ENCODE results near the gene SERPINE1. TPM values are rescaled to one million over a fixed set of nuclear protein-coding genes. Genes with fewer than 3 reads are reported as not detected.

The SERPINE1 gene
- total and polyA plus RNA-seq, 3 experiments from 2014 or later: 0.31 to 0.44 TPM; not detected in 1

DNA sequence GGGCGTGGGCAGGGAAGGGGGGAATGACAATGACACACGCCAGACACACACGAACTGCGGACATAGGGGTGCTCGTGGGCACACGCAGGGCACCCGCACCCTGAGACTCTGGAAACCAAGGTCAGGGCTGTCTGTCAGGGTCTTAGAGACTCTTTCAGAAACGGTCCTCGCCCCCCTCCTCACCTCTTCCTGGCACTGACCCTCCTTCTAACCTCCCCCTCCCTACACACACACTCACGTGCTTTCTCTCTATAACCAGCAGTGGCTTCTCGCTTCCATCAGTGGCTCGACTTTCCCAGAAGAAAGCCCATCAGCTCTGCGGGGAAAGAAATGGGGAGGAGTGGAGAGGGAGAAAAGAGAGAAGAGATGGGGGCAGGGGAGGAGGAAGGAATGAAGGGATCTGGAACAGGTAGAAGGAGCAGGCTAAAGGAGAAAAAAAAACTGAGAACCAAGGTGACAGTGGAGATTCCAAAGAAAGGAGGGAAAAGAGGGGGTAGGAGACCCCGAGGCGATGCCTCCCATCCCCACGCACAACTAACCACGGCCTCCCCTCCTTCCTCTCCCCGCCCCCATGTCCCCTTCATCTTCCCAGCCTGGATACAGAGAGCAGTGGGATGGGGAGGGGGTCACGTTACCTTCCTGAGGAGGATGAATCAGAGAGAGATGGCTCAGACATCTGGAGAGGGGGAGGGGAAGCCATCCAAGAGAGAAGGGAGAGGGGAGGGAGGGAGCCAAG lies 40.2 kb downstream of the SERPINE1 start:
- ChIA-PET POLR2A (no interaction called here), CTCF (no interaction called here)
- peak overlapping the region in 4 of 8 donors; percentile 11 to 71 (median 40) for H3K27ac Mint-ChIP-seq
- H3K27me3 ChIP-seq (ENCODE audit: insufficient read depth, low read length, poor library complexity, severe bottlenecking): peaks cover 82% of the 10 kb centered on the region
- H3K36me3 Mint-ChIP-seq: no peaks in the 10 kb centered on the region
- peaks cover 73 to 74% of the 10 kb centered on the region in 2 donors for H3K27me3 Mint-ChIP-seq
- peaks cover 59% of the 10 kb centered on the region for H3K4me1 ChIP-seq (ENCODE audit: insufficient read depth, low read length)
- no peak overlapping the region for H3K27ac ChIP-seq (ENCODE audit: low read depth, low read length)
- H3K36me3 ChIP-seq (ENCODE audit: insufficient read depth, low read length): no peaks in the 10 kb centered on the region
- no peak overlapping the region for H3K4me3 ChIP-seq (ENCODE audit: low read length)
- no peaks in the 10 kb centered on the region for H3K9me3 ChIP-seq (ENCODE audit: low read length)
- DNase-seq: no peak
- peaks cover 0 to 4% (median 0%) of the 10 kb centered on the region in 5 donors for H3K9me3 Mint-ChIP-seq
- H3K4me3 Mint-ChIP-seq: peak overlapping the region in 3 of 7 donors; percentile 10 to 80 (median 79)
- H3K4me1 Mint-ChIP-seq: peaks cover 47 to 77% (median 57%) of the 10 kb centered on the region in 3 donors

DNA sequence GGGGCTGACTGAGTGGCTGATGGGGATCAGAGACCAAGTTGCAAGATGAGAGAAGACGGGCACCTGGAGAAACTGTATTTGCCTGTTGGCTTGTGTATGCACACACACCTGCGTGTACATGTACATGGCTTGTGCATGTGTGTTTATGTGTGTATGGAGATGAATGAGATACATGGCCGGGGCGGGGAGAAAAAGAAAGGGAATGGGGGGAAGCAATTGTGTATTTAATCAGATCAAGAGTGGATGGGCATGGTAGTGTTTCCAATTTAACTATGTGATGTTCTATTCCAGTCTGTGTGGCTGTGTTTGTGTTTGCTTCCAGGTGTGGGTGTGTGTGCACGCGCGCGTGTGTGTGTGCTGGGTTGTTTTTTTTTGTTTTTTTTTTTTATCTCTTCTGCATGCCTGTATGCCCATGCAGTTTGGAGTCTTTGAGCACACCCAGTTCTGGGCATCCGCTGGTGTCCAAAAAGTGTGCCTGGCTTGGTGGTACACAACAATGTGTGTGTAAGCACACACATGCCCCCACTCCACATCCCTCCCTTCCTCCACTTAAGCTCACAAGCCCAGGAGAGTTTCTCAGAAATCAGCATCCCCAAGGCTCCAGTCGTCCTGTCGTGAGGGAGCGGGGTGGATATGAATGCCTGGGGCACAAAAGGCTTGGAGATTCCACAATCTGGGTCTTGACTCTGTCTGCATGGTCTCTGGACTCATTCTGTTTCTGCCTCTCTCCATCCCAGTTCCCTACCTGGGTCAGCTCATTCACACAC lies 40.9 kb downstream of the SERPINE1 start:
- Histone ChIP-seq H3K36me3 (ENCODE audit: insufficient read depth, low read length) (no peaks in the 10 kb centered on the region), H3K9me3 (ENCODE audit: low read length) (no peaks in the 10 kb centered on the region), H3K4me1 (ENCODE audit: insufficient read depth, low read length) (peaks cover 60% of the 10 kb centered on the region), H3K27ac (ENCODE audit: low read depth, low read length) (no peak overlapping the region), H3K4me3 (ENCODE audit: low read length) (no peak overlapping the region), H3K27me3 (ENCODE audit: insufficient read depth, low read length, poor library complexity, severe bottlenecking) (peaks cover 83% of the 10 kb centered on the region)
- peaks cover 0 to 4% (median 0%) of the 10 kb centered on the region in 5 donors for H3K9me3 Mint-ChIP-seq
- peaks cover 72 to 74% of the 10 kb centered on the region in 2 donors for H3K27me3 Mint-ChIP-seq
- no peaks in the 10 kb centered on the region for H3K36me3 Mint-ChIP-seq
- ChIA-PET CTCF (interaction anchor here (1.0 to 1.3 kb wide), 3 partner anchors 24 to 100 kb away, joined by 3 to 9 read pairs (median 4); no protein-coding TSS in a partner anchor), POLR2A (no interaction called here)
- peaks cover 45 to 76% (median 53%) of the 10 kb centered on the region in 3 donors for H3K4me1 Mint-ChIP-seq
- peak overlapping the region in 1 of 7 donors; percentile 79 for H3K4me3 Mint-ChIP-seq
- H3K27ac Mint-ChIP-seq: peak overlapping the region in 3 of 8 donors; percentile 9 to 71 (median 11)
- no peak for DNase-seq

- peaks cover 76 to 79% of the 10 kb centered on the region in 2 donors for H3K27me3 Mint-ChIP-seq
- peaks cover 67% of the 10 kb centered on the region for H3K4me1 ChIP-seq (ENCODE audit: insufficient read depth, low read length)
- peak overlapping the region in 2 of 7 donors; percentile 37 to 79 for H3K4me3 Mint-ChIP-seq
- H3K27ac Mint-ChIP-seq: peak overlapping the region in 1 of 8 donors; percentile 71
- H3K36me3 Mint-ChIP-seq: no peaks in the 10 kb centered on the region
- ChIA-PET CTCF (interaction anchor here (0.9 to 1.3 kb wide), 4 partner anchors 22 to 99 kb away, joined by 3 to 9 read pairs (median 4); no protein-coding TSS in a partner anchor), POLR2A (no interaction called here)
- H3K9me3 Mint-ChIP-seq: peaks cover 0 to 4% (median 0%) of the 10 kb centered on the region in 5 donors
- H3K4me1 Mint-ChIP-seq: peaks cover 45 to 77% (median 53%) of the 10 kb centered on the region in 3 donors
- H3K27ac ChIP-seq (ENCODE audit: low read depth, low read length): no peak overlapping the region
- no peak for DNase-seq
- peaks cover 90% of the 10 kb centered on the region for H3K27me3 ChIP-seq (ENCODE audit: insufficient read depth, low read length, poor library complexity, severe bottlenecking)
- H3K4me3 ChIP-seq (ENCODE audit: low read length): no peak overlapping the region
- no peaks in the 10 kb centered on the region for H3K9me3 ChIP-seq (ENCODE audit: low read length)
- no peaks in the 10 kb centered on the region for H3K36me3 ChIP-seq (ENCODE audit: insufficient read depth, low read length)
Observed at GRCh38 chr7:101168412-101169049, 41.6 kb downstream of the SERPINE1 start.

GRCh38 chr7:101169110-101169837 lies 42.4 kb downstream of the SERPINE1 start:
- peaks cover 84 to 85% of the 10 kb centered on the region in 2 donors for H3K27me3 Mint-ChIP-seq
- no peak for DNase-seq
- H3K36me3 Mint-ChIP-seq: no peaks in the 10 kb centered on the region
- no peak overlapping the region for H3K27ac ChIP-seq (ENCODE audit: low read depth, low read length)
- peak overlapping the region in 5 of 8 donors; percentile 2 to 47 (median 11) for H3K27ac Mint-ChIP-seq
- peak overlapping the region; percentile 18 for H3K4me3 ChIP-seq (ENCODE audit: low read length)
- ChIA-PET POLR2A (no interaction called here), CTCF (interaction anchor here (0.9 to 3.1 kb wide), 6 partner anchors 22 to 74 kb away, joined by 3 to 38 read pairs (median 4); no protein-coding TSS in a partner anchor)
- H3K36me3 ChIP-seq (ENCODE audit: insufficient read depth, low read length): no peaks in the 10 kb centered on the region
- peaks cover 73% of the 10 kb centered on the region for H3K4me1 ChIP-seq (ENCODE audit: insufficient read depth, low read length)
- H3K9me3 Mint-ChIP-seq: peaks cover 0 to 6% (median 0%) of the 10 kb centered on the region in 5 donors
- H3K27me3 ChIP-seq (ENCODE audit: insufficient read depth, low read length, poor library complexity, severe bottlenecking): peaks cover 92% of the 10 kb centered on the region
- no peaks in the 10 kb centered on the region for H3K9me3 ChIP-seq (ENCODE audit: low read length)
- H3K4me1 Mint-ChIP-seq: peaks cover 50 to 79% (median 59%) of the 10 kb centered on the region in 3 donors
- H3K4me3 Mint-ChIP-seq: peak overlapping the region in 5 of 7 donors; percentile 25 to 57 (median 48)

DNA sequence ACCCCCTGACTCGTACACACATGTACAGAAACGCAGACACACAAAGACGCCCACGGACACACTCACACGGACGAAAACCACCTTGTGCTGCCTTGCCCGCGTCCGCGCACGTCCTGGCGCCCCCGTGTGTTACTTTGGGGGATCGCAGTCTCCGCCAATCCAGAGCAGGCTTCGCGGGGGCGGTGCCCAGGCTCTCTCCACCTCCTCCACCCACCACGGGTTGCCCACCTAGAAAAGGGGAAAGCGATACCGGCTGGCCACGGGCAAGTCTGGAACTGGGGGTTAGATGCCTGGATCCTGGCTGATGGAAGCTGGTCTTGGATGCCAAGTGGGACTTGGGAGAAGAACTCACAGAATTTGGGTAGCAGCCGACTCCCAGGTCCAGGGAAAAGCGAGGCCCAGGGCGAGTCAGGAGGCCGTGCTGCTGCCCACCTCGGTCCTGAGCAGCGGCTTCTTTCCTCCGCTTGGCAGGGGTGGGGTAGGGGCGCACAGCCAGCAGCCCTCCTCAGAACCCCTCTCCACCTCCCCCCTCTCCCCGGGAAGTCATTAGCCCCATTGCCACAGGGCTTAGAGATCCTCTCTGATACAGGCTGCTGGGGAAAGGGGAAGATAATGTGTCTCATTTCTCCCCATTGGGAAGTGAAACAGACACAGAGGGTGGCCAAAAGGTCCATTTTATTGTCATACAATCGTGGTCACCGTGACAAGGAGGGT lies 43.1 kb downstream of the SERPINE1 start:
- peak overlapping the region in 4 of 8 donors; percentile 2 to 47 (median 28) for H3K27ac Mint-ChIP-seq
- H3K4me3 Mint-ChIP-seq: peak overlapping the region in 5 of 7 donors; percentile 31 to 57 (median 48)
- H3K9me3 Mint-ChIP-seq: peaks cover 0 to 6% (median 0%) of the 10 kb centered on the region in 5 donors
- H3K36me3 Mint-ChIP-seq: no peaks in the 10 kb centered on the region
- DNase-seq: peak; percentile 72 to 85 (median 76)
- H3K9me3 ChIP-seq (ENCODE audit: low read length): no peaks in the 10 kb centered on the region
- peak overlapping the region; percentile 18 for H3K4me3 ChIP-seq (ENCODE audit: low read length)
- peaks cover 91% of the 10 kb centered on the region for H3K27me3 ChIP-seq (ENCODE audit: insufficient read depth, low read length, poor library complexity, severe bottlenecking)
- peaks cover 70% of the 10 kb centered on the region for H3K4me1 ChIP-seq (ENCODE audit: insufficient read depth, low read length)
- H3K27ac ChIP-seq (ENCODE audit: low read depth, low read length): no peak overlapping the region
- no peaks in the 10 kb centered on the region for H3K36me3 ChIP-seq (ENCODE audit: insufficient read depth, low read length)
- ChIA-PET CTCF (interaction anchor here (1.0 to 3.1 kb wide), 9 partner anchors 13 to 113 kb away, joined by 3 to 38 read pairs (median 4); partner anchors contain the start of gene ZNHIT1), POLR2A (interaction anchor here (1.3 kb wide), 1 partner anchor 26 kb away, joined by 3 read pairs; no protein-coding TSS in a partner anchor)
- H3K27me3 Mint-ChIP-seq: peaks cover 82 to 88% of the 10 kb centered on the region in 2 donors
- H3K4me1 Mint-ChIP-seq: peaks cover 48 to 79% (median 54%) of the 10 kb centered on the region in 3 donors

- ChIA-PET POLR2A (interaction anchor here (1.3 kb wide), 1 partner anchor 27 kb away, joined by 3 read pairs; no protein-coding TSS in a partner anchor), CTCF (interaction anchor here (0.9 to 3.1 kb wide), 11 partner anchors 12 to 112 kb away, joined by 3 to 38 read pairs (median 4); partner anchors contain the start of gene ZNHIT1)
- Histone ChIP-seq H3K4me3 (ENCODE audit: low read length) (no peak overlapping the region), H3K36me3 (ENCODE audit: insufficient read depth, low read length) (no peaks in the 10 kb centered on the region), H3K27me3 (ENCODE audit: insufficient read depth, low read length, poor library complexity, severe bottlenecking) (peaks cover 95% of the 10 kb centered on the region), H3K27ac (ENCODE audit: low read depth, low read length) (no peak overlapping the region), H3K9me3 (ENCODE audit: low read length) (no peaks in the 10 kb centered on the region), H3K4me1 (ENCODE audit: insufficient read depth, low read length) (peaks cover 62% of the 10 kb centered on the region)
- peaks cover 83 to 88% of the 10 kb centered on the region in 2 donors for H3K27me3 Mint-ChIP-seq
- H3K4me3 Mint-ChIP-seq: peak overlapping the region in 4 of 7 donors; percentile 1 to 70 (median 23)
- H3K36me3 Mint-ChIP-seq: no peaks in the 10 kb centered on the region
- H3K9me3 Mint-ChIP-seq: peaks cover 0 to 3% (median 0%) of the 10 kb centered on the region in 5 donors
- peaks cover 43 to 71% (median 46%) of the 10 kb centered on the region in 3 donors for H3K4me1 Mint-ChIP-seq
- peak in 1 of 5 donors; percentile 49 for DNase-seq
- H3K27ac Mint-ChIP-seq: peak overlapping the region in 1 of 8 donors; percentile 41
Observed at GRCh38 chr7:101170617-101171441, 43.9 kb downstream of the SERPINE1 start.
